GM20000 (cell line): ENCODE measurements around the gene PIK3AP1.
"Not testable (repeated sequence)": the region's sequence is repeated elsewhere in the genome, so short reads cannot be mapped to it uniquely, and the experiment has no call there.

Experiments used
- DNase-seq: peaks from one replicate; pipeline ENCODE4 v3.0.0; 2012; ENCODE audit warnings: low spot score
- CTCF ChIP-seq: IDR thresholded peaks from 2 replicates; pipeline ENCODE4 v1.5.1; 2012; ENCODE audit warnings: mild to moderate bottlenecking, control low read depth; ENCODE audit errors: extremely low read depth, missing control alignments

The PIK3AP1 gene

GRCh38 chr10:96745950-96746349 lies 25.6 kb upstream of the PIK3AP1 start:
- no peak for DNase-seq
- TF ChIP-seq CTCF: no peak

- peak; percentile 25 for TF ChIP-seq CTCF
These were observed 23.8 kb upstream of the PIK3AP1 start for GRCh38 chr10:96743988-96744585.

GRCh38 chr10:96741557-96741956 lies 21.2 kb upstream of the PIK3AP1 start:
- DNase-seq: not testable (repeated sequence)

More at GRCh38 chr10:96743988-96744585, 23.8 kb upstream of the PIK3AP1 start:
- DNase-seq: no peak

- DNase-seq: no peak
- TF ChIP-seq CTCF: no peak
These were observed 20.4 kb upstream of the PIK3AP1 start for GRCh38 chr10:96740579-96741281.

GRCh38 chr10:96740141-96740540 lies 19.8 kb upstream of the PIK3AP1 start:
- DNase-seq: no peak
- no peak for TF ChIP-seq CTCF

- not testable (repeated sequence) for DNase-seq
These were observed 17.1 kb upstream of the PIK3AP1 start for GRCh38 chr10:96737307-96737902.

- no peak for DNase-seq
- TF ChIP-seq CTCF: no peak
These were observed 4.3 kb upstream of the PIK3AP1 start for GRCh38 chr10:96724621-96725020.

- no peak for DNase-seq
- TF ChIP-seq CTCF: no peak
These were observed 876 bp upstream of the PIK3AP1 start for GRCh38 chr10:96721207-96721572.
